Brain microvascular endothelial cell (primary cell): ENCODE data around the gene ZNF76.

Experiments
- DNase-seq: peaks from one replicate; pipeline ENCODE4 v3.0.0-alpha.2; 2020
- H3K27ac ChIP-seq: fragments of 250-450 bp; sonication (Bioruptor Pico); 2 replicates; pipeline ENCODE4 v1.5.1; 2020; ENCODE audit warnings: mild to moderate bottlenecking, moderate library complexity
- H3K27me3 ChIP-seq: fragments of 250-450 bp; sonication (Bioruptor Pico); replicated peaks from 2 replicates; pipeline ENCODE4 v1.5.1; 2020; ENCODE audit warnings: mild to moderate bottlenecking
- H3K36me3 ChIP-seq: fragments of 250-450 bp; sonication (Bioruptor Pico); replicated peaks from 2 replicates; pipeline ENCODE4 v1.5.1; 2020; ENCODE audit warnings: mild to moderate bottlenecking
- H3K4me3 ChIP-seq: 2 replicates; pipeline ENCODE4 v1.5.1; 2011; ENCODE audit warnings: low read depth, mild to moderate bottlenecking, control low read depth, low read length, moderate library complexity
- CTCF ChIP-seq: IDR thresholded peaks from 2 replicates; pipeline ENCODE4 v1.5.1; 2011; ENCODE audit warnings: low read depth, mild to moderate bottlenecking, moderate library complexity, low read length, control low read depth, inconsistent platforms; ENCODE audit errors: missing control alignments
- in situ Hi-C: cut with HindIII; loops from 2 replicates; pipeline ENCODE4 v1.10.0; 2017; ENCODE audit warnings: low sequenced_read_pairs, low pct_ligation_motif_present

The ZNF76 gene

GRCh38 chr6:35273822-35274559 is 14.5 kb downstream of the ZNF76 start:
- in situ Hi-C loops, result no loop called here
- no peak for TF ChIP-seq CTCF
- H3K4me3 ChIP-seq, result no peak overlapping the region
- DNase-seq, result no peak
- no peaks in the 10 kb centered on the region for H3K27me3 ChIP-seq
- no peak overlapping the region for H3K27ac ChIP-seq
- no peaks in the 10 kb centered on the region for H3K36me3 ChIP-seq

- Histone ChIP-seq H3K4me3 (no peak overlapping the region), H3K27me3 (no peaks in the 10 kb centered on the region), H3K27ac (no peak overlapping the region), H3K36me3 (no peaks in the 10 kb centered on the region)
- no peak for DNase-seq
- TF ChIP-seq CTCF, result no peak
- in situ Hi-C loops, result no loop called here
Observed at GRCh38 chr6:35275744-35276260, 16.3 kb downstream of the ZNF76 start.

GRCh38 chr6:35278708-35279107 is 19.2 kb downstream of the ZNF76 start:
- Histone ChIP-seq H3K27me3 (no peaks in the 10 kb centered on the region), H3K4me3 (no peak overlapping the region), H3K27ac (no peak overlapping the region), H3K36me3 (no peaks in the 10 kb centered on the region)
- no peak for DNase-seq
- in situ Hi-C loops, result no loop called here
- TF ChIP-seq CTCF, result no peak

- Histone ChIP-seq H3K27me3 (no peaks in the 10 kb centered on the region), H3K36me3 (peaks cover under 1% of the 10 kb centered on the region)
Observed at GRCh38 chr6:35280903-35281302, 21.4 kb downstream of the ZNF76 start.

GRCh38 chr6:35282472-35282871 is 22.9 kb downstream of the ZNF76 start:
- no peak overlapping the region for H3K27ac ChIP-seq
- in situ Hi-C loops, result no loop called here
- no peak for DNase-seq
- TF ChIP-seq CTCF, result no peak
- H3K4me3 ChIP-seq, result no peak overlapping the region
- H3K36me3 ChIP-seq, result peaks cover 5% of the 10 kb centered on the region
- no peaks in the 10 kb centered on the region for H3K27me3 ChIP-seq

More at GRCh38 chr6:35280903-35281302, 21.4 kb downstream of the ZNF76 start:
- no peak for TF ChIP-seq CTCF
- in situ Hi-C loops, result no loop called here
- Histone ChIP-seq H3K4me3 (no peak overlapping the region), H3K27ac (no peak overlapping the region)
- no peak for DNase-seq
